SK-N-SH (cell line): ENCODE measurements around the gene ZNF474. TPM values are rescaled to one million over a fixed set of nuclear protein-coding genes. Genes with fewer than 3 reads are reported as not detected.

Experiments used
- CTCF ChIA-PET: fragments of 300-600, 350-600 bp; formaldehyde crosslinking; extraction: SDS; loops from one replicate; lab custom pipeline; 2021; lab: Yijun Ruan, JAX
- POLR2A ChIA-PET: fragments of 350-600 bp; sonication (Branson Sonifier 250); formaldehyde crosslinking; extraction: SDS; loops from one replicate; lab custom pipeline; 2020; ENCODE audit warnings: antibody characterized with exemption, inconsistent platforms; lab: Yijun Ruan, JAX
- DNase-seq: peaks from one replicate; pipeline ENCODE4 v3.0.0; 2012
- H2AFZ ChIP-seq: fragments of 200-600 bp; sonication (generic); 2 replicates; pipeline ENCODE4 v1.8.1; 2016; ENCODE audit warnings: antibody characterized with exemption, mild to moderate bottlenecking, low read depth
- H3F3A ChIP-seq: fragments of 200-600 bp; sonication (generic); replicated peaks from 2 replicates; pipeline ENCODE3; 2016; ENCODE audit warnings: antibody characterized with exemption, mild to moderate bottlenecking; ENCODE audit not compliant: insufficient read depth
- H3K27ac ChIP-seq, 2 experiments: fragments of 200-500 bp in 1 of 2; fragments of 200-600 bp in 1 of 2; sonication (Bioruptor generic) in 1 of 2; sonication (generic), shearing (Covaris generic) in 1 of 2; 2 replicates each; pipeline versions ENCODE4 v1.5.1 to v1.6.1; 2014 to 2016; ENCODE audit warnings: low read depth in 2 of 2, inconsistent platforms in 1 of 2, low read length in 1 of 2, mild to moderate bottlenecking in 1 of 2, mixed read lengths in 1 of 2
- H3K27me3 ChIP-seq: fragments of 200-600 bp; sonication (generic), shearing (Covaris generic); 2 replicates; pipeline ENCODE4 v1.6.1; 2016; ENCODE audit warnings: mixed run types; ENCODE audit not compliant: insufficient read depth
- H3K36me3 ChIP-seq, 2 experiments: fragments of 200-500 bp in 1 of 2; fragments of 200-600 bp in 1 of 2; sonication (Bioruptor generic) in 1 of 2; sonication (generic) in 1 of 2; replicated peaks in 1 of 2; 2 replicates each; pipeline versions ENCODE3 to v1.5.1; 2014 to 2016; ENCODE audit warnings: low read length in 1 of 2, mild to moderate bottlenecking in 1 of 2; ENCODE audit not compliant: insufficient read depth in 2 of 2, control insufficient read depth in 1 of 2
- H3K4me1 ChIP-seq, 2 experiments: fragments of 200-500 bp in 1 of 2; fragments of 200-600 bp in 1 of 2; sonication (Bioruptor generic) in 1 of 2; sonication (generic), shearing (Covaris generic) in 1 of 2; 2 replicates each; pipeline versions ENCODE4 v1.5.1 to v1.6.1; 2014 to 2016; ENCODE audit warnings: low read depth in 1 of 2, low read length in 1 of 2, mixed run types in 1 of 2; ENCODE audit not compliant: insufficient read depth in 2 of 2, control insufficient read depth in 1 of 2
- H3K4me2 ChIP-seq: fragments of 200-600 bp; sonication (generic), shearing (Covaris generic); 2 replicates; pipeline ENCODE4 v1.6.1; 2017; ENCODE audit warnings: mixed run types
- H3K4me3 ChIP-seq, 2 experiments: fragments of 200-500 bp in 1 of 2; fragments of 200-600 bp in 1 of 2; sonication (Bioruptor generic) in 1 of 2; sonication (generic), shearing (Covaris generic) in 1 of 2; 2 replicates each; pipeline versions ENCODE4 v1.5.1 to v1.8.1; 2014 to 2016; ENCODE audit warnings: low read depth in 2 of 2, inconsistent platforms in 1 of 2, low read length in 1 of 2, mild to moderate bottlenecking in 1 of 2, mixed read lengths in 1 of 2, moderate library complexity in 1 of 2
- H3K79me2 ChIP-seq: fragments of 200-600 bp; sonication (generic); 2 replicates; pipeline ENCODE4 v1.8.1; 2017; ENCODE audit warnings: mild to moderate bottlenecking; ENCODE audit not compliant: insufficient read depth
- H3K9ac ChIP-seq: fragments of 200-600 bp; sonication (generic); 2 replicates; pipeline ENCODE4 v1.6.1; 2017; ENCODE audit warnings: mixed run types
- H3K9me2 ChIP-seq: fragments of 200-600 bp; sonication (generic); 2 replicates; pipeline ENCODE4 v1.6.1; 2017; ENCODE audit warnings: mixed run types
- H3K9me3 ChIP-seq: fragments of 200-600 bp; sonication (generic); 2 replicates; pipeline ENCODE4 v1.6.1; 2017; ENCODE audit warnings: mixed run types, mild to moderate bottlenecking, moderate library complexity
- H4K20me1 ChIP-seq: fragments of 200-600 bp; sonication (generic); 2 replicates; pipeline ENCODE4 v1.6.1; 2017; ENCODE audit warnings: mild to moderate bottlenecking, mixed run types; ENCODE audit not compliant: insufficient read depth
- ELF1 ChIP-seq: IDR thresholded peaks from 2 replicates; pipeline ENCODE4 v1.4.0; 2012
- EP300 ChIP-seq, 2 experiments: IDR thresholded peaks; 2 replicates each; pipeline versions ENCODE4 v1.4.0 to v1.6.1; 2012; ENCODE audit warnings: borderline replicate concordance in 1 of 2, low read depth in 1 of 2, low read length in 1 of 2
- NFIC ChIP-seq: IDR thresholded peaks from 2 replicates; pipeline ENCODE4 v1.4.0; 2012; ENCODE audit warnings: borderline replicate concordance
- NRF1 ChIP-seq: IDR thresholded peaks from 2 replicates; pipeline ENCODE4 v1.6.1; 2012; ENCODE audit warnings: low read depth, mild to moderate bottlenecking, low read length
- RAD21 ChIP-seq: IDR thresholded peaks from 2 replicates; pipeline ENCODE4 v1.6.1; 2012; ENCODE audit warnings: mild to moderate bottlenecking, low read length
- SIN3A ChIP-seq: IDR thresholded peaks from 2 replicates; pipeline ENCODE4 v1.6.1; 2012; ENCODE audit warnings: low read depth, mild to moderate bottlenecking, low read length, moderate library complexity, borderline replicate concordance
- TAF1 ChIP-seq: IDR thresholded peaks from 2 replicates; pipeline ENCODE4 v1.6.1; 2012; ENCODE audit warnings: low read depth, mild to moderate bottlenecking, low read length, moderate library complexity, borderline replicate concordance
- TCF12 ChIP-seq: IDR thresholded peaks from 2 replicates; pipeline ENCODE4 v1.4.0; 2012
- WGBS: methylation state at CpG from one replicate; pipeline ENCODE4 v1.1.6; 2017; ENCODE audit warnings: low lambda C conversion rate; 5-methylcytosine and 5-hydroxymethylcytosine counted together
- polyA plus RNA-seq, 3 experiments: library from polyadenylated mRNA; depleted of rRNA; stranded (reverse); fragments of >200 nt; gene quantifications; 2 replicates each; pipeline ENCODE4 v1.2.3, GENCODE V29; 2012
- TF ChIP-seq, protein P1 (sequence below): fragments of 200-600 bp; sonication (generic); IDR thresholded peaks from 2 replicates; pipeline ENCODE4 v1.6.1; 2017; ENCODE audit warnings: antibody characterized with exemption, mild to moderate bottlenecking, moderate library complexity
- TF ChIP-seq, protein P2 (sequence below): fragments of 150-350 bp; IDR thresholded peaks from 2 replicates; pipeline ENCODE4 v1.6.1; 2016; ENCODE audit warnings: mild to moderate bottlenecking, low read depth, low read length
- TF ChIP-seq, protein P3 (sequence below): IDR thresholded peaks from 2 replicates; pipeline ENCODE4 v1.4.0; 2012; ENCODE audit warnings: low read depth
- TF ChIP-seq, protein P4 (sequence below): IDR thresholded peaks from 2 replicates; pipeline ENCODE4 v1.4.0; 2012; ENCODE audit warnings: low read depth, borderline replicate concordance
- TF ChIP-seq, protein P5 (sequence below): fragments of 150-350 bp; IDR thresholded peaks from 2 replicates; pipeline ENCODE4 v1.6.1; 2017; ENCODE audit warnings: antibody characterized with exemption, low read length, low read depth, borderline replicate concordance

Gene ZNF474
- polyA plus RNA-seq, 1 of the 3 experiments (the other 2 are of a cell fraction), result 0.08 TPM

DNA sequence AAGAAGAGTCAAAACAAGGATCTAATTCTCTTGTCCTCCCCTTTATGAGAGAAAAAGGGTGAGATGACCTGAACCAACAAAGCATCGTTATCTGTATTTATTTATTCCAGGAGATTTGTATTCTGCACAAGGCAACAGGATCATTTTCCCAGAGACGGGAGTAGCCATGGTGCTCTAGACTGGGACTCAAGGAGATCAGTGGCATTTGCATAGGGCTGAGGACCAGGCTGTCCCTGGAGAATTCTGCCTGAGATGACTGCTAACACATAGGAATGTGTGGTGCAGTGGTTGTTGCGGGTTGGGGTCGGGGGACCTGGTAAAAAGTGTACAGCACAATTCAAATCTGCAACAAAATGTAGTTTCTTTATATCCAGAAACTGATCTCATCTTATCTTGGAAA, 22.3 kb upstream of the ZNF474 start (continued):
- no peak for TF ChIP-seq TCF12

DNA sequence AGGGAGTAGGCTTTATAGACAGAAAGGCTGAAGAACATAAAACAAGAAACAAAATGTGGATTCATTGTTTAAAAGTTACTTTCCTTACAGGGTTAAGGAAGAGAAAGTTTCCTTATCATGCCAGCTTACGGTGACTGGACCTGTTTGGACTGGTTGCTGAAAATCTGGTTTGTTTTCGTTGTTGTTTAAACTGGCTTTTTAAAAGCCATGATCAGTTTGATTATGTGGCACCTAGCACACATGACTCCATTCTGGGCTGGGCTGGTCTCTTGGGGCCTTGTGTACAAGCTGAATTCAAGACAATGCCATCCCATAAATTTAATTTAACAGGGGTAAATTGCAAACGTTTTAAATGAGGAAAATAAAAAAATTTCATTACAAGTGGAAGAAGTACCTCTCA, 18.4 kb upstream of the ZNF474 start:
- Histone ChIP-seq H3K27me3 (no peaks in the 10 kb centered on the region), H3K79me2 (no peaks in the 10 kb centered on the region), H3K4me1 (no peaks in the 10 kb centered on the region), H3K9me3 (no peaks in the 10 kb centered on the region), H3K4me2 (no peak overlapping the region), H3K27ac (no peak overlapping the region), H3K9ac (no peak overlapping the region), H3K36me3 (no peaks in the 10 kb centered on the region), H3K4me3 (no peak overlapping the region), H2AFZ (no peak overlapping the region), H4K20me1 (no peaks in the 10 kb centered on the region), H3F3A (peaks cover 5% of the 10 kb centered on the region), H3K9me2 (no peaks in the 10 kb centered on the region; the same call in 1 of the 2 replicates)
- CTCF ChIA-PET, result interaction anchor here (1.6 to 2.9 kb wide), 2 partner anchors 9 to 19 kb away, joined by 3 to 16 read pairs; no protein-coding TSS in a partner anchor
- DNase-seq, result no peak
- 57% methylated on average over 3 of the region's 3 CpGs for WGBS
- POLR2A ChIA-PET, result no interaction called here
- TF ChIP-seq RAD21, result no peak
- TF ChIP-seq, protein P1, sequence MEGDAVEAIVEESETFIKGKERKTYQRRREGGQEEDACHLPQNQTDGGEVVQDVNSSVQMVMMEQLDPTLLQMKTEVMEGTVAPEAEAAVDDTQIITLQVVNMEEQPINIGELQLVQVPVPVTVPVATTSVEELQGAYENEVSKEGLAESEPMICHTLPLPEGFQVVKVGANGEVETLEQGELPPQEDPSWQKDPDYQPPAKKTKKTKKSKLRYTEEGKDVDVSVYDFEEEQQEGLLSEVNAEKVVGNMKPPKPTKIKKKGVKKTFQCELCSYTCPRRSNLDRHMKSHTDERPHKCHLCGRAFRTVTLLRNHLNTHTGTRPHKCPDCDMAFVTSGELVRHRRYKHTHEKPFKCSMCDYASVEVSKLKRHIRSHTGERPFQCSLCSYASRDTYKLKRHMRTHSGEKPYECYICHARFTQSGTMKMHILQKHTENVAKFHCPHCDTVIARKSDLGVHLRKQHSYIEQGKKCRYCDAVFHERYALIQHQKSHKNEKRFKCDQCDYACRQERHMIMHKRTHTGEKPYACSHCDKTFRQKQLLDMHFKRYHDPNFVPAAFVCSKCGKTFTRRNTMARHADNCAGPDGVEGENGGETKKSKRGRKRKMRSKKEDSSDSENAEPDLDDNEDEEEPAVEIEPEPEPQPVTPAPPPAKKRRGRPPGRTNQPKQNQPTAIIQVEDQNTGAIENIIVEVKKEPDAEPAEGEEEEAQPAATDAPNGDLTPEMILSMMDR, result no peak
- TF ChIP-seq NRF1, result no peak

DNA sequence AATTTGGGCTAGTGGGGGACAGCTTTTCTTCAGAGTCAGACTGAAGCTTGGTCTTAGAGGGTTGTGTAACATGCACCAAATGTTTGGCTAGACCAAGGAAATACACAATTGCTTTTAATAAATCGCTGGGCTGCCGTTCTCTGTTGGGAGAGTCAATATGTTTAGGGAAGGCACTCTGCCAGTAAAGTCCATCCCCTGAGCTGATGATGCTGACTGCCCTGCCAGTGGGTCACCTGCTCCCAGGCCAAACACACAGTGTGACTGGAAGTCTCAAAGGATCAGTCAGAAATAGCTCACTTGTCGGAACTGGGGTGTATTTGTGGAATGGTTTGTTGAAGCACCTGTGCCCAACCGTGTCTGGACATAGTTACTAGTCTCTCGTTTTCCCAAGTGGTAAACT, 17.9 kb upstream of the ZNF474 start:
- WGBS, result 82% methylated on average over 5 of the region's 5 CpGs
- Histone ChIP-seq H2AFZ (no peak overlapping the region), H3K4me3 (no peak overlapping the region), H3K79me2 (no peaks in the 10 kb centered on the region), H4K20me1 (no peaks in the 10 kb centered on the region), H3K36me3 (no peaks in the 10 kb centered on the region), H3K27ac (no peak overlapping the region), H3K27me3 (no peaks in the 10 kb centered on the region), H3F3A (no peaks in the 10 kb centered on the region), H3K9me2 (no peaks in the 10 kb centered on the region; the same call in 1 of the 2 replicates), H3K4me1 (no peaks in the 10 kb centered on the region), H3K9me3 (no peaks in the 10 kb centered on the region), H3K9ac (no peak overlapping the region), H3K4me2 (no peak overlapping the region)
- POLR2A ChIA-PET, result no interaction called here
- CTCF ChIA-PET, result interaction anchor here (1.0 to 2.9 kb wide), 4 partner anchors 10 to 45 kb away, joined by 3 to 16 read pairs (median 3); no protein-coding TSS in a partner anchor
- TF ChIP-seq SIN3A (no peak), NFIC (no peak), EP300 (IDR thresholded peaks at IDR 0.05; ENCODE audit: borderline replicate concordance in 1 of 2, low read depth in 1 of 2, low read length in 1 of 2) (no peak), TCF12 (no peak), TAF1 (no peak), ELF1 (no peak)
- TF ChIP-seq, protein P2, sequence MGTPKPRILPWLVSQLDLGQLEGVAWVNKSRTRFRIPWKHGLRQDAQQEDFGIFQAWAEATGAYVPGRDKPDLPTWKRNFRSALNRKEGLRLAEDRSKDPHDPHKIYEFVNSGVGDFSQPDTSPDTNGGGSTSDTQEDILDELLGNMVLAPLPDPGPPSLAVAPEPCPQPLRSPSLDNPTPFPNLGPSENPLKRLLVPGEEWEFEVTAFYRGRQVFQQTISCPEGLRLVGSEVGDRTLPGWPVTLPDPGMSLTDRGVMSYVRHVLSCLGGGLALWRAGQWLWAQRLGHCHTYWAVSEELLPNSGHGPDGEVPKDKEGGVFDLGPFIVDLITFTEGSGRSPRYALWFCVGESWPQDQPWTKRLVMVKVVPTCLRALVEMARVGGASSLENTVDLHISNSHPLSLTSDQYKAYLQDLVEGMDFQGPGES, result no peak
- TF ChIP-seq, protein P3, sequence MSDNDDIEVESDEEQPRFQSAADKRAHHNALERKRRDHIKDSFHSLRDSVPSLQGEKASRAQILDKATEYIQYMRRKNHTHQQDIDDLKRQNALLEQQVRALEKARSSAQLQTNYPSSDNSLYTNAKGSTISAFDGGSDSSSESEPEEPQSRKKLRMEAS, result no peak
- TF ChIP-seq, protein P4, sequence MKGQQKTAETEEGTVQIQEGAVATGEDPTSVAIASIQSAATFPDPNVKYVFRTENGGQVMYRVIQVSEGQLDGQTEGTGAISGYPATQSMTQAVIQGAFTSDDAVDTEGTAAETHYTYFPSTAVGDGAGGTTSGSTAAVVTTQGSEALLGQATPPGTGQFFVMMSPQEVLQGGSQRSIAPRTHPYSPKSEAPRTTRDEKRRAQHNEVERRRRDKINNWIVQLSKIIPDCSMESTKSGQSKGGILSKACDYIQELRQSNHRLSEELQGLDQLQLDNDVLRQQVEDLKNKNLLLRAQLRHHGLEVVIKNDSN, result no peak
- TF ChIP-seq, protein P5, sequence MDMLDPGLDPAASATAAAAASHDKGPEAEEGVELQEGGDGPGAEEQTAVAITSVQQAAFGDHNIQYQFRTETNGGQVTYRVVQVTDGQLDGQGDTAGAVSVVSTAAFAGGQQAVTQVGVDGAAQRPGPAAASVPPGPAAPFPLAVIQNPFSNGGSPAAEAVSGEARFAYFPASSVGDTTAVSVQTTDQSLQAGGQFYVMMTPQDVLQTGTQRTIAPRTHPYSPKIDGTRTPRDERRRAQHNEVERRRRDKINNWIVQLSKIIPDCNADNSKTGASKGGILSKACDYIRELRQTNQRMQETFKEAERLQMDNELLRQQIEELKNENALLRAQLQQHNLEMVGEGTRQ, result no peak
- TF ChIP-seq, protein P1, result no peak
- DNase-seq, result no peak
